Testis (tissue), 3 donors: ENCODE measurements around the gene LIMS3. TPM values are rescaled to one million over a fixed set of nuclear protein-coding genes. Genes with fewer than 3 reads are reported as not detected.
"Not testable (repeated sequence)": the region's sequence is repeated elsewhere in the genome, so short reads cannot be mapped to it uniquely, and the experiment has no call there.

Experiments
- DNase-seq: peaks from one replicate; pipeline ENCODE4 v3.0.0-alpha.2; 2019
- H3K27ac ChIP-seq, 2 donors: fragments of 200-600 bp; sonication (generic); one replicate each; pipeline ENCODE4 v1.5.1; 2019
- H3K27me3 ChIP-seq: fragments of 200-600 bp; sonication (generic); one replicate; pipeline ENCODE4 v1.5.1; 2019
- H3K36me3 ChIP-seq: fragments of 200-600 bp; sonication (generic); one replicate; pipeline ENCODE4 v1.5.1; 2017; ENCODE audit warnings: low read depth; ENCODE audit errors: missing control alignments
- H3K4me1 ChIP-seq: fragments of 200-600 bp; sonication (generic); one replicate; pipeline ENCODE4 v1.5.1; 2019
- H3K4me3 ChIP-seq, 2 donors: fragments of 200-600 bp; sonication (generic); one replicate each; pipeline ENCODE4 v1.5.1; 2017 to 2019
- H3K9me3 ChIP-seq: fragments of 200-600 bp; sonication (generic); one replicate; pipeline ENCODE4 v1.5.1; 2017
- WGBS, 2 donors: methylation state at CpG; one replicate each; pipeline ENCODE4 v1.1.5; 2018; 5-methylcytosine and 5-hydroxymethylcytosine counted together
- intact Hi-C: fragments of 100-400 bp; cut with DNase I; formaldehyde crosslinking; loops from one replicate; pipeline ENCODE4 v1.15.1; 2023; ENCODE audit warnings: low total_unique reads
- polyA plus RNA-seq: library from polyadenylated mRNA; stranded (reverse); fragments of 350-450 nt; fragmentation: Illumina TruSeq; extraction: RNeasy Lipid Tissue Mini Kit (QIAGEN cat#74804); gene quantifications from one replicate; pipeline ENCODE4 v1.2.3, GENCODE V29; 2014; ENCODE audit warnings: low read depth, low replicate concordance; ENCODE audit not compliant: insufficient read depth
- total RNA-seq, 2 donors: library from RNA; depleted of rRNA; stranded (reverse); fragments of >200 nt; gene quantifications; one replicate each; pipeline ENCODE4 v1.2.3, GENCODE V29; 2016

LIMS3 gene
- total and polyA plus RNA-seq, 3 donors from 2014 or later = 2.6 to 33.0 (median 13.8) TPM

DNA sequence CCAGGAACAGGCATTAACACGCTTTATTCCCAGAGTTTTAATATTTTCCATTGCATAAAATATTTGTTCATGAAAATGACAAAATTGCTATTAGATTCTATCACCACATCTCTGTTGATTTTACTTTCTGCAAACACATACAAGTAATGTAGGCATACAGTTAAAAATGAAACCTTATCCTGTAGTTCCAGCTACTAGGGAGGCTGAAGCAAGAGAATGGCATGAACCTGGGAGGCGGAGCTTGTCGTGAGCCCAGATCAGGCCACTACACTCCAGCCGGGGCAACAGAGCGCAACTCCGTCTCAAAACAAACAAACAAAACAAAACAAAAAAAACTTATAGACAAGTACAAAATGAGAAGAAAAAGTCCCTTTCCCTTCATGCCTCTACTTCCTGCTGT is 38.0 kb downstream of the LIMS3 start:
- H3K36me3 ChIP-seq, H3K9me3 ChIP-seq, H3K4me1 ChIP-seq, H3K4me3 ChIP-seq, DNase-seq, H3K27me3 ChIP-seq, intact Hi-C loops, H3K27ac ChIP-seq: not testable (repeated sequence)
- WGBS, 2 donors = no CpG with 5 or more reads among the region's 6 CpGs

DNA sequence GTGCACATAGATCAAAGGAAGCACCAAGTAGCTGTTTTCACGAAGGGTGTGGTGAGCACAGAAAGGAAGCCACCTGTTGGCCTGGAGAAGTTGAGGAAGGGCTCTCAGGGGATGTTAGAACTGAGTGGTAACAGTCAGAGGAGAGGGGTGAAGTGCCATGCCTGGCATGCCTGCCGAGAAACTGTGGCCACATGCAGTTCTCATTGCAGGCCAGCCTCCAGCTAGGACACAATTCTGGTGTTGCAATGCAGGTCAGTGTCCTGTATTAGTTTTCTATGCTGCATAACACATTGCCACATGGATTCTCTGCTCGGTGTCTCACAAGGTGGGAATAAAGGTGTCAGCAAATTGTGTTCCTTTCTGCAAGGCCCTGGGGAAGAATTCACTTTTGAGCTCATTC is 46.9 kb downstream of the LIMS3 start:
- H3K27ac ChIP-seq, H3K4me3 ChIP-seq, H3K9me3 ChIP-seq, H3K4me1 ChIP-seq, DNase-seq, intact Hi-C loops, H3K36me3 ChIP-seq, H3K27me3 ChIP-seq: not testable (repeated sequence)
- WGBS, 2 donors = no CpG with 5 or more reads among the region's 3 CpGs

DNA sequence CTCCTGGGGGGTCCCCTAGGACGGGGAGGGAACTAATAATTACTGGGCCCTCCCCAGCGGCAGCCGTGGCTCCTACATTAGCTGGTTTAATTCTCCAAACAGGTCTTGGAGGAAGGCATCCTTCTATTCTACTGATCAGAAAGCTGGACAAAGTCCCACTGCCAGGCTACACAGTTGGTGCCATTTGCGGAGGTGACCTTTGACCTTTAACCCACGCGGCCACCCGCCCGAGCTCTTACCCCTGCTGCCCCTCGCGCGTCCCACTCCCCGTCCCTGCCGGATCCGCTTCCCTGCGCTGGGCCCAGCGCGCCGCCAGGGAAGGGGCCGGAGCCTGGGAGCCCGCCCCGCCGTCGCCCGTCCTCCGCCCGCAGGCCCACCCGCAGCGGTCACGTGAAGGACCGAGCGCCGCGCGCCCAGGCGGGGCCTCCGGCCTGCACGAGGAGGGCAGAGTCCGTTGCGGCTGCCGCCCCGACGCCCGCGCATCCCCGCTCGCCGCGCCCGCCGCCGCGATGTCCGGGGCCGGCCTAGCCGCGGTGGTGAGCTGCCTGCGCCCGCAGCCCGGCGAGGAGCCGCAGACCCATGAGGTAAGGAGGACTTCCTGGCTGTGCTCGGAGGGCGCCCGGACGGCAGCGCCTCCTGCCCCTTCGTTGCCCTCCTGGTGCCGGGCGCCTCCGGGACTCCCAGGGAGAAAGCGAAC is 48.9 kb downstream of the LIMS3 start:
- H3K27ac ChIP-seq, DNase-seq, intact Hi-C loops, H3K4me3 ChIP-seq, H3K36me3 ChIP-seq, H3K4me1 ChIP-seq, H3K9me3 ChIP-seq, H3K27me3 ChIP-seq: not testable (repeated sequence)
- WGBS, 2 donors = no CpG with 5 or more reads among the region's 71 CpGs

DNA sequence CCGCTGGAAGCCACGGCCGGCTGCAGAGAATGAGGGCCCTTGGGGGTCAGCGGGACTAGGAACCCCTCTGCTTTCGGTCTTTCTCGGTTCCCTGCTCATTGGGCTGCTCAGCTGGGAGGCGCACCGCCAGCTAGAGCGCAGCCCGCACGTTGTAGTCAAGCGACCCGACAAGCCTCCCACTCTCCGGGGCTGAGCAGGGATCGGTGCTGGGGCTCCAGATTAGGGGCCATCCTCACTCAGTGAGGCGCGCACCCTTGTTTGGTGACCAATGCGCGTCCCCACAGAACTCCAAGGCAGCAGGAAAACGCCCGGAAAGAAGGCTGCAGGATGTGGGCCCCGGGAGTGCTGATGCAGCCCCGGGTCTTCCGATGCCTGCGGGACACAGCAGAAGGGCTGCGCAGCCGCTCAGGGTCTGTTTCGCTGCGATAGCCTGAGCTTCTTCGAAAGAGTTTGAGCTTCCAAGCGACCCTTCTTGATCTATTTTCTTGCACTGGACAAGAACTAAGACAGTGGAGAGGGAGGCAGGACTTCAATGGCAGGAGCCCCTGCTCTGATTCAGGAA is 49.6 kb downstream of the LIMS3 start:
- H3K4me1 ChIP-seq, intact Hi-C loops, H3K27me3 ChIP-seq, H3K4me3 ChIP-seq, H3K9me3 ChIP-seq, DNase-seq, H3K27ac ChIP-seq, H3K36me3 ChIP-seq: not testable (repeated sequence)
- no CpG with 5 or more reads among the region's 31 CpGs for WGBS, 2 donors

DNA sequence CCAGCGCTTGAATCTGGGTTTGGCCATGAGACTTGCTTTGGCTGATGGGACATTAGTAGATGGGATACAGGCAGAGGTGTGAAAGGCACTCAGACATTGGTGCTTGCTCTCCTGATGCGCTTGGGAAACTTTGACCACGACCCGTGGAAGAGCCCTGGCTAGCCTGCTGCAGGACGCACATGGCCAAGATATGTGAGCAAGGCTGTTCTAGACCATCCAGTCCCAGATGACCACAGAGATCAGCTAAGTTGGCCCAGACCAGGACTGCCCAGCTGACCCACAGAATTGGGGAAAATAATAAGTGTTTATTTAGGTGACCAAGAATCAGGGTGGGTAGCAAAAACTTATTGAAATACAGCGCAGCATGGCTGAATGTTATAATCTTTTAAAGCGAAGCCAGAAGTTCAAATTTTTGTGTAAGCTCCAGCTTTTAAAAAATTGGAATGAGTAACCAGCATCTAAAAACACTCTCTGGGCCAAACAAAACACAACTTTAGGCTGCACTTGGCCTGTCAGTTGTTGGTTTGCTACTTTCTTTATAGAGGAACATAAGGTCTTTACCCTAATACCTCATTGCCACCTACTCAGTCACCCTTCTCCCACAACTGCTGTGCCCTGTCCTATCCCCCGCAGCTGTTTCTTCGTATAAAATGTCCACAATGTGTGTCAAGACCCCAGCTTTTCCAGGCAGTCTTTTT is 51.8 kb downstream of the LIMS3 start:
- H3K4me1 ChIP-seq = not testable (repeated sequence)

DNA sequence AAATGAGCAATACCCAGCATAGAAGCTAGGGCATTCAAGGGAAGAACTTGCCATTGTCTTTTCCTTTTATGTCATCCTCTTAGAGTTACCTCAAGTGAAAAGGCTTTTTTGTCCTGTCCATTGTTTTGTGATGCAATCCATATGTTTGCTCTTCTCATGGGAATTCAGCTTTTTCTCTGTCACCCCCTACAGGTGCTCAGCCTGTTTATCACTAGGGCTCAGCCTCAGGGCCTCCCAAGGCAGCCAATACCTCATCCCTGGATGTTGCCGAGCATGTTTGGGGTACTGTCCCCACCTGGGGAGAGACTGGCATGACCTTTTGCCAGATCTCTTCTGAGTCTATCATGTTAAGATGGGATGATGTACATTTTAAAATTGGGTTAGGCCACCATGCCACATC is 65.5 kb downstream of the LIMS3 start:
- H3K4me3 ChIP-seq, H3K27me3 ChIP-seq, DNase-seq, H3K27ac ChIP-seq, H3K9me3 ChIP-seq, intact Hi-C loops, H3K4me1 ChIP-seq, H3K36me3 ChIP-seq: not testable (repeated sequence)
- WGBS, 2 donors = no CpG with 5 or more reads among the region's 1 CpG

More for the DNA sequence above, 51.8 kb downstream of the LIMS3 start:
- H3K36me3 ChIP-seq, H3K27ac ChIP-seq, DNase-seq, H3K4me3 ChIP-seq, H3K27me3 ChIP-seq, H3K9me3 ChIP-seq, intact Hi-C loops: not testable (repeated sequence)
- no CpG with 5 or more reads among the region's 9 CpGs for WGBS, 2 donors

DNA sequence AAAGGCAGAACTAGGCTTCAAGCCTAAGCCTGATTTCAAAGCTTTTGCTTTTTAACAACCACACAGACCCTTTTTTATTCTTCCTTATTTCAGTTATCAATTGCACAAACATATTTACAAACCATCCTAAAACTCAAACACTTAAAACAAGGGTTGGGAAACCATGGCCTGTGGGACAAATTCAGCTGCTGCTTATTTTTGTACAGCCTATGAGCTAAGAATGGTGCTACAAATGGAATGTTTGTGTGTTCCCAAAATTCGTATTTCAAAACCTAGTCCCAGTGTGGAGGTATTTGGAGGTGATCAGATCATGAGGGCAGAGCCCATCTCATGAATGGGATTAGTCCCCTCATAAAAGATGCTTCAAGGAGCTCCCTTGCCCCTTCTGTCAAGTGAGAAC is 67.0 kb downstream of the LIMS3 start:
- H3K27ac ChIP-seq, DNase-seq, H3K4me1 ChIP-seq, H3K27me3 ChIP-seq, intact Hi-C loops, H3K36me3 ChIP-seq, H3K9me3 ChIP-seq, H3K4me3 ChIP-seq: not testable (repeated sequence)
- WGBS, 2 donors = no CpG with 5 or more reads among the region's 1 CpG

DNA sequence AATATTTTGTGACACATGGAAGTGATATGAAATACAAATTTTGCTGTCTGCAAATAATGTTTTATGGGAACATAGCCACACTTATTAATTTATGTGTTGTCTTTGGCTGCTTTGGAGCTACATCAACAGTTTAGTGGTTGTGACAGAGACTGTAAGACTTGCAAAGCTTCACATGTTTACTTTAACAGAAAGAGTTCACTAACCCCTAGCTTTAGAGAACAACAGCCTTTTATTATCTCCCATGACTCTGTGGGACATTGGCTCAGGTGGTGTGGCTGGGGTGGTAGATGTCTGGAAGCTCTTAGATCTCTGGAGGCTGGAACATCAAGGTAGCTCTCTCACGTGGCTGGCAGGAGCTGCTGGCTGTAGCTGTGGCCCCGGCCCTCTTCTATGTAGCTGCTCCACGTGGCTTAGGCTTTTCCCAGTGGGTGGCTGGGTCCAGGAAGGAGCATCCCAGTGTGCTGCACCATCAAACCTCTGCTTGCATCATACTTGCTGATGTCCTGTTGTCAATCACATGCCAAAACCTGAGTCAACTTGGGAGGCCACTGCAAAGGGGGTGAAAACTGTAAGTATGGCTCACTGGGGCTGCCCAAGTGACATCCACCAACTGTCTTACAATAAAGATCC is 67.7 kb downstream of the LIMS3 start:
- no CpG with 5 or more reads among the region's 3 CpGs for whole genome bisulfite sequencing, 2 donors
- DNase-seq, H3K27ac ChIP-seq, H3K36me3 ChIP-seq, intact Hi-C loops, H3K27me3 ChIP-seq, H3K9me3 ChIP-seq, H3K4me3 ChIP-seq, H3K4me1 ChIP-seq: not testable (repeated sequence)

DNA sequence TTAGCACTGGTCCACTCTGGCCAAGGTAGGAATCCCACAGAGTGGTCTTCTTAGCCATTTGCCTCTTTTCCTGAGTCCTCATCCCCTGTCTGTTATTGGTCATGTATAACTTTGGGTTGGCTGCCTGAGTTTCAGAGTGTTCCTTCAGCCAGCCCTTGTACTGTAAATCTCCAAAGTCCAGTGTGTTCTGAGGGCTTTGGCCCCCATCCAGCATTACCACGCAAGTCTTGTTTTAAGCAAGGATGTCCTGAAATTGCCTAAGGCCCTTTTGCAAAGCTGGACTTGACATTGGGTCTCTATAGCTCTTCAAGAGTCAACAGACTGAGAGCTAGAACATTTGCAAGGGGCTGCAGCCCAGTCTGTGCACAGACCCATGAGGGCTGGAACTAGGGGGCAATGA is 68.4 kb downstream of the LIMS3 start:
- H3K9me3 ChIP-seq, intact Hi-C loops, H3K4me1 ChIP-seq, H3K4me3 ChIP-seq, DNase-seq, H3K27me3 ChIP-seq, H3K27ac ChIP-seq, H3K36me3 ChIP-seq: not testable (repeated sequence)
- no CpG with 5 or more reads among the region's 1 CpG for WGBS, 2 donors

DNA sequence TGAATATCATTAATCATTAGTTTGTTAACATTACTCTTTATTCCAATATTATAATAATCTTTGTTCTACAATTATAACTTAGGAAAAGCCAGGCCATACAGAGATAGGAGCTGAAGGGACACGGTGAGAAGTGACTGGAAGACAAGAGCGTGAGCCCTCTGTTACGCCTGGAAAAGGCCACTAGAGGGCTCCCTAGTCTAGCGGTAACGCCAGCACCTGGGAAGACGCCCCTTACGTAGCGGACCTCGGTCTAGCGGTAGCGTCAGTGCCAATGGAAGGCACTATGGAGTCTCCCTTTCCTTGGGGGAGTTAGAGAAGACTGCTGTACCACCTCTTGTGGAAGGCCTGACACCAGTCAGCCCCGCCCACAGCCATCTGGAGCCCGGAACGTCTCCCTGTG is 71.4 kb downstream of the LIMS3 start:
- H3K4me1 ChIP-seq, H3K27ac ChIP-seq, H3K27me3 ChIP-seq, DNase-seq, H3K4me3 ChIP-seq, intact Hi-C loops, H3K36me3 ChIP-seq, H3K9me3 ChIP-seq: not testable (repeated sequence)
- no CpG with 5 or more reads among the region's 14 CpGs for WGBS, 2 donors

DNA sequence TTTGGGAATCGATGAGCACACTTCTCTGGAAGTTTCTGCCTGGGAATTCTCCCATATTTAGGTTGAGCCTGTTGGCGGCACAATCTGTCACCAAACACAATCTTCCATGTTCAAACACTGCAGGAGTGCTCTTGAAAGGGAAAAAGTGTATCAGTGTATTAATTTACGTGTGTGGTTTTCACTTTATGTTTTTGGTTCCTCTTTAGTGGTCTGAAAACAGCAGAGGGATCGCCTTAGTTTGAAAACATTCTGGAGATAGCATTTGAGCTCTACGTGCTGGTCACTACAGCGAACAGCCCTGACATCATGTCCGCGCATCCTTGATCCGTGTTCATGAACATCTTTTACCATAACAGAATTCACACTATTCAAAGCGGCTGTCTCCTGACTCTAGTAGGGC is 73.2 kb downstream of the LIMS3 start:
- H3K4me3 ChIP-seq, DNase-seq, H3K36me3 ChIP-seq, H3K9me3 ChIP-seq, H3K4me1 ChIP-seq, intact Hi-C loops, H3K27ac ChIP-seq, H3K27me3 ChIP-seq: not testable (repeated sequence)
- no CpG with 5 or more reads among the region's 10 CpGs for WGBS, 2 donors
